Type B pancreatic cell (in vitro differentiated cells): Measurements from ENCODE around the gene ZP2. TPM values are rescaled to one million over a fixed set of nuclear protein-coding genes. Genes with fewer than 3 reads are reported as not detected.

Source experiments
- DNase-seq: peaks from one replicate; pipeline ENCODE4 v3.0.0; 2021; ENCODE audit warnings: mixed read lengths; ENCODE audit not compliant: unreplicated experiment; ENCODE audit errors: extremely low spot score
- H3K27ac Mint-ChIP-seq: 2 replicates; pipeline ENCODE4 v1.8.0; 2021; ENCODE audit warnings: mild to moderate bottlenecking, mixed read lengths
- H3K27me3 Mint-ChIP-seq: 2 replicates; pipeline ENCODE4 v1.8.0; 2021; ENCODE audit warnings: mixed read lengths
- H3K36me3 Mint-ChIP-seq: 2 replicates; pipeline ENCODE4 v1.8.0; 2021; ENCODE audit warnings: mixed read lengths
- H3K4me1 Mint-ChIP-seq: one replicate; pipeline ENCODE4 v1.8.0; 2021; ENCODE audit warnings: mixed read lengths; ENCODE audit not compliant: unreplicated experiment
- H3K4me3 Mint-ChIP-seq: 2 replicates; pipeline ENCODE4 v1.8.0; 2021; ENCODE audit warnings: mild to moderate bottlenecking, mixed read lengths
- H3K9me3 Mint-ChIP-seq: 2 replicates; pipeline ENCODE4 v1.8.0; 2021; ENCODE audit warnings: mixed read lengths
- total RNA-seq: library from RNA; stranded (reverse); gene quantifications from 2 replicates; pipeline ENCODE4 v1.2.1, GENCODE V29; 2021; ENCODE audit warnings: low replicate concordance
- TF ChIP-seq, protein P1 (sequence below): fragments of 200-600 bp; sonication (generic); conservative IDR thresholded peaks from 2 replicates; pipeline ENCODE4 v1.5.0; 2021; ENCODE audit warnings: antibody characterized with exemption, mild to moderate bottlenecking

ZP2 gene
- total RNA-seq, 1 donor from 2014 or later, result not detected

- Mint-ChIP-seq H3K4me1 (peaks cover 24% of the 10 kb centered on the region), H3K4me3 (no peak overlapping the region), H3K27me3 (no peaks in the 10 kb centered on the region), H3K36me3 (no peaks in the 10 kb centered on the region), H3K27ac (peak overlapping the region; percentile 17), H3K9me3 (no peaks in the 10 kb centered on the region)
- TF ChIP-seq, protein P1, sequence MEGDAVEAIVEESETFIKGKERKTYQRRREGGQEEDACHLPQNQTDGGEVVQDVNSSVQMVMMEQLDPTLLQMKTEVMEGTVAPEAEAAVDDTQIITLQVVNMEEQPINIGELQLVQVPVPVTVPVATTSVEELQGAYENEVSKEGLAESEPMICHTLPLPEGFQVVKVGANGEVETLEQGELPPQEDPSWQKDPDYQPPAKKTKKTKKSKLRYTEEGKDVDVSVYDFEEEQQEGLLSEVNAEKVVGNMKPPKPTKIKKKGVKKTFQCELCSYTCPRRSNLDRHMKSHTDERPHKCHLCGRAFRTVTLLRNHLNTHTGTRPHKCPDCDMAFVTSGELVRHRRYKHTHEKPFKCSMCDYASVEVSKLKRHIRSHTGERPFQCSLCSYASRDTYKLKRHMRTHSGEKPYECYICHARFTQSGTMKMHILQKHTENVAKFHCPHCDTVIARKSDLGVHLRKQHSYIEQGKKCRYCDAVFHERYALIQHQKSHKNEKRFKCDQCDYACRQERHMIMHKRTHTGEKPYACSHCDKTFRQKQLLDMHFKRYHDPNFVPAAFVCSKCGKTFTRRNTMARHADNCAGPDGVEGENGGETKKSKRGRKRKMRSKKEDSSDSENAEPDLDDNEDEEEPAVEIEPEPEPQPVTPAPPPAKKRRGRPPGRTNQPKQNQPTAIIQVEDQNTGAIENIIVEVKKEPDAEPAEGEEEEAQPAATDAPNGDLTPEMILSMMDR, result no peak
- no peak for DNase-seq
Observed at GRCh38 chr16:21244518-21245215, 33.3 kb upstream of the ZP2 start.

DNA sequence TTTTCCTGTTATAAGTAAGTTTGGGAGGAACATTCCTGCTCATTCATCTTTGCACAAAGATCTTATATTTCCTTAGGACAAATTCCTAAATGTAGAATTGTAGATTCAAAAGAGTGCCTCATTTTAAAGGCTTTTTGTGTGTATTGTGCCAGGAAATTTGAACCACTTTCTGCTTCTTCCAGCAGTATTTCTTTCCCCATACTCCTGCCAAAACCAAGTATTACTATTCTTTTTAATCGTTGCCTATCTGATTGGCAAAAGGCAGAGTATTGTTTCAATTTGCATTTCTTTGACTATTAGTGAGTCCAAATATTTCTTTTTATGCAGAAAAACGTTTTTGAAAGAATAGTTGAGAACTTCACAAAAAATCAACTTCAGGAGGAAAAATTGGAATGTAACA, 31.4 kb upstream of the ZP2 start:
- no peaks in the 10 kb centered on the region for H3K36me3 Mint-ChIP-seq
- peaks cover 27% of the 10 kb centered on the region for H3K4me1 Mint-ChIP-seq
- no peak for DNase-seq
- no peaks in the 10 kb centered on the region for H3K9me3 Mint-ChIP-seq
- H3K27ac Mint-ChIP-seq, result no peak overlapping the region
- H3K27me3 Mint-ChIP-seq, result no peaks in the 10 kb centered on the region
- TF ChIP-seq, protein P1, result no peak
- no peak overlapping the region for H3K4me3 Mint-ChIP-seq

DNA sequence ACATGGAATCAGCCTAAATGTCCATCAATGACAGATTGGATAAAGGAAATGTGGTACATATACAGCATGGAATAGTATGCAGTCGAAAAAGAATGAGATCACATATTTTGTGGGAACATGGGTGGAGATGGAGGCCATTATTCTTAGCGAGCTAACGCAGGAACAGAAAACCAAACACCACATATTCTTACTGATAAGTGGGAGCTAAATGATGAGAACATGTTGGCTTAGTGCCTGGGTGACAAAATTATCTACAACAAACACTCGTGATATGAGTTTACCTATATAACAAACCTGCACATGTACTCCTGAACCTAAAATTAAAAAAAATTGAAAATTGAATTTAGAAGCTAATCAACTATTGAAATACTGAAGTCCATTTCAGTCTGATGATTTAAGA, 28.3 kb upstream of the ZP2 start:
- Mint-ChIP-seq H3K27ac (no peak overlapping the region), H3K4me3 (no peak overlapping the region), H3K4me1 (peaks cover 16% of the 10 kb centered on the region), H3K27me3 (peaks cover 3% of the 10 kb centered on the region), H3K9me3 (no peaks in the 10 kb centered on the region), H3K36me3 (no peaks in the 10 kb centered on the region)
- no peak for DNase-seq
- TF ChIP-seq, protein P1, result no peak

DNA sequence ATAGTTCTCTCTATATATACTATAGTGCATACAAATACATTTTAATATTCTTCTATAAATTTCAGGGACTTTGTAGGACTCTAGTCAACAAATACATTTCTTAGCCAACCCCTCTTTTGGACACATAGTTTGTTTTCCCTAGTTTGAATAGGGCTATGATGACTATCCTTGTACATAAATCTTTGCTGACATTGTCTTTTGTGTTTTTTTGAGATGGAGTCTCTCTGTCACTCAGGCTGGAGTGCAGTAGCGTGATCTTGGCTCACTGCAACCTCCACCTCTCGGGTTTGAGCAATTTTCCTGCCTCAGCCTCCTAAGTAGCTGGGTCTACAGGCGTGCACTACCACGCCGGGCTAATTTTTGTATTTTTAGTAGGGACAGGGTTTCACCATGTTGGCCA, 25.5 kb upstream of the ZP2 start:
- DNase-seq, result no peak
- Mint-ChIP-seq H3K9me3 (no peaks in the 10 kb centered on the region), H3K27ac (no peak overlapping the region), H3K27me3 (peaks cover 3% of the 10 kb centered on the region), H3K4me1 (peaks cover 4% of the 10 kb centered on the region), H3K4me3 (no peak overlapping the region), H3K36me3 (no peaks in the 10 kb centered on the region)
- TF ChIP-seq, protein P1, result no peak

DNA sequence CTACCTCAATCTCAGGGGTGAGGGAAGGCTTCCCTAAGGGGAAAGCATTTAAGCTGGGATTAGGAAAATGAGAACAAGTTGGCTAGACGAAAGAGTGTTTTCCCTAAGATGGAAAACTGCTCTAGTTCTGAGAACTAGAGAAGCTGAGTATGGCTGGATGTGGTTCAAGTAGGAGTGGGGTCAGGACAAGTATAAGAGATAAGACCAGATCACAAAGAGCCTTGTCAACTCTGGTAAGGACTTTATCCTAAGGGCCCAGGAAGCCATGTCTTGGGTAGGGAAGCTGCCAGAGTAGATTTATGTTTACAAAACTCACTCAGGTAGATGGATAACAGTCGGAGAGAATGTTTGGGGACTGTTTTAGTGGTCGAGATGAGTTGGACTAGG, 23.8 kb upstream of the ZP2 start:
- H3K4me1 Mint-ChIP-seq, result peaks cover 4% of the 10 kb centered on the region
- TF ChIP-seq, protein P1, result no peak
- peak overlapping the region; percentile 56 for H3K4me3 Mint-ChIP-seq
- H3K36me3 Mint-ChIP-seq, result no peaks in the 10 kb centered on the region
- no peak for DNase-seq
- H3K27ac Mint-ChIP-seq, result no peak overlapping the region
- no peaks in the 10 kb centered on the region for H3K9me3 Mint-ChIP-seq
- peaks cover 3% of the 10 kb centered on the region for H3K27me3 Mint-ChIP-seq
